Astrocyte (in vitro differentiated cells and primary cell): Measurements from ENCODE around the gene LTB.

Source experiments
- CTCF ChIP-seq: IDR thresholded peaks from 2 replicates; pipeline ENCODE4 v1.5.1; 2011; ENCODE audit warnings: low read depth, mild to moderate bottlenecking, inconsistent platforms, low read length, moderate library complexity; ENCODE audit not compliant: insufficient read depth
- EZH2 ChIP-seq: IDR thresholded peaks from 2 replicates; pipeline ENCODE4 v1.6.1; 2012; ENCODE audit warnings: mild to moderate bottlenecking, low read length, inconsistent platforms; ENCODE audit not compliant: insufficient read depth

- TF ChIP-seq CTCF (no peak), EZH2 (no peak)
These were observed 6.1 kb downstream of the LTB start for GRCh38 chr6:31575952-31576685.
